ENCODE measurements around the gene ARHGEF12. TPM values are rescaled to one million over a fixed set of nuclear protein-coding genes. Genes with fewer than 3 reads are reported as not detected.

The ARHGEF12 gene
- polyA plus RNA-seq, 3 donors = 0.25 to 0.87 (median 0.27) TPM

DNA sequence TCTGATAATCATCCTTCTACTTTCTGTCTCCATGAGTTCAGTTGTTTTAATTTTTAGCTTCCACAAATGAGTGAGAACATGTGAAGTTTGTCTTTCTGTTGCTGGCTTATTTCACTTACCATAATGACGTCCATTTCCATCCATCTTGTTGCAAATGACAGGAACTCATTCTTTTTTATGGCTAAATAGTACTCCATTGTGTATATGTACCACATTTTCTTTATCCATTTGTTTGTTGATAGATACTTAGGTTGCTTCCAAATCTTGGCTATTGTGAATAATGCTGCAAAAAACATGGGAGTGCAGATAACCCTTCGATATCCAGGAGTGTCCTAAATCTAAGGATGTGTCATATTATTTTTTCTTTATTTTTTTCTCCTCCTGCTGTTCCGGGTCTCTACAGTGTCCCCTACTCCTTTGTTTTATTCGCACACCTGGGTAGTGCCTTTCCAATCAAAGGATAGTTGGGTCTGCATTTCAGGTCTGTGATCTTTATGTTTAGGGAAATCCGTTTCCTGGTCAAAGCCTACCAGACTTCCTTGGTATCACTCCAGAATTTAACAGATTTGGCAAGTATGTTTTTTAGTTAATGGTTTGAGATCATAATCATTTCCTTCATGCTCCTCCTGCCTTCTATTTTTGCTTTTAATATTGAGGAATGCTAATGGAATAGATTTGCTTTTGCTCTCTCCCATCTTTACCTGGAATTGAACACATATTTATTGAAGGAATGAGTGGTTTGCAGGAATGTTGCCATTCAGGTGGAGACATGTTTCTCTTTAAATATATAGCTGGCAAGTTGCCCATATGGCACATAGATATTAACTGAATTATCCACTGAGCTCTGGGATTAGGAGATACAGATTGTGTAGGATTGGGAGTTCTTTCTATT, 53.7 kb downstream of the ARHGEF12 start:
- Mint-ChIP-seq H3K4me1 (no peaks in the 10 kb centered on the region), H3K9me3 (peaks cover 0 to 5% (median 2%) of the 10 kb centered on the region in 7 donors), H3K36me3 (no peaks in the 10 kb centered on the region), H3K27me3 (ENCODE audit: low read depth in 3 of 3) (peaks cover 11 to 47% (median 30%) of the 10 kb centered on the region in 3 donors), H3K27ac (no peak overlapping the region), H3K4me3 (peak overlapping the region in 1 of 2 donors; percentile 19)
- Histone ChIP-seq H3K27ac (ENCODE audit: low read depth in 1 of 2, low read length in 2 of 2) (no peak overlapping the region), H3K4me1 (ENCODE audit: control insufficient read depth in 1 of 2, insufficient read depth in 2 of 2, low read length in 2 of 2) (no peaks in the 10 kb centered on the region), H3K9ac (ENCODE audit: insufficient read depth, low read length, poor library complexity, severe bottlenecking) (no peak overlapping the region), H4K20me1 (ENCODE audit: insufficient read depth, low read length) (no peaks in the 10 kb centered on the region), H3K9me3 (replicated peaks in 1 of 2; ENCODE audit: control insufficient read depth in 1 of 2, insufficient read depth in 1 of 2, low read length in 2 of 2) (no peaks in the 10 kb centered on the region), H3K36me3 (replicated peaks in 1 of 2; ENCODE audit: control insufficient read depth in 1 of 2, insufficient read depth in 2 of 2, low read length in 2 of 2) (no peaks in the 10 kb centered on the region), H3K79me2 (ENCODE audit: insufficient read depth, low read length) (no peaks in the 10 kb centered on the region), H3K4me3 (replicated peaks in 1 of 3; ENCODE audit: low read depth in 2 of 3, low read length in 3 of 3) (no peak overlapping the region), H3K27me3 (ENCODE audit: control insufficient read depth in 2 of 2, insufficient read depth in 2 of 2, low read length in 2 of 2) (peaks cover 34 to 66% of the 10 kb centered on the region in 2 donors), H2AFZ (ENCODE audit: insufficient read depth, low read depth, low read length, poor library complexity, severe bottlenecking) (no peak overlapping the region), H3K4me2 (replicated peaks; ENCODE audit: extremely low read depth, low read length, poor library complexity, severe bottlenecking) (no peak overlapping the region)
- intact Hi-C loops (cut with micrococcal nuclease) = no loop called here
- DNase-seq = no peak
- 100% methylated on average over 1 of the region's 5 CpGs for WGBS (ENCODE audit: insufficient coverage)
- TF ChIP-seq, protein P1, sequence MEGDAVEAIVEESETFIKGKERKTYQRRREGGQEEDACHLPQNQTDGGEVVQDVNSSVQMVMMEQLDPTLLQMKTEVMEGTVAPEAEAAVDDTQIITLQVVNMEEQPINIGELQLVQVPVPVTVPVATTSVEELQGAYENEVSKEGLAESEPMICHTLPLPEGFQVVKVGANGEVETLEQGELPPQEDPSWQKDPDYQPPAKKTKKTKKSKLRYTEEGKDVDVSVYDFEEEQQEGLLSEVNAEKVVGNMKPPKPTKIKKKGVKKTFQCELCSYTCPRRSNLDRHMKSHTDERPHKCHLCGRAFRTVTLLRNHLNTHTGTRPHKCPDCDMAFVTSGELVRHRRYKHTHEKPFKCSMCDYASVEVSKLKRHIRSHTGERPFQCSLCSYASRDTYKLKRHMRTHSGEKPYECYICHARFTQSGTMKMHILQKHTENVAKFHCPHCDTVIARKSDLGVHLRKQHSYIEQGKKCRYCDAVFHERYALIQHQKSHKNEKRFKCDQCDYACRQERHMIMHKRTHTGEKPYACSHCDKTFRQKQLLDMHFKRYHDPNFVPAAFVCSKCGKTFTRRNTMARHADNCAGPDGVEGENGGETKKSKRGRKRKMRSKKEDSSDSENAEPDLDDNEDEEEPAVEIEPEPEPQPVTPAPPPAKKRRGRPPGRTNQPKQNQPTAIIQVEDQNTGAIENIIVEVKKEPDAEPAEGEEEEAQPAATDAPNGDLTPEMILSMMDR (IDR thresholded peaks at IDR 0.05) = no peak

DNA sequence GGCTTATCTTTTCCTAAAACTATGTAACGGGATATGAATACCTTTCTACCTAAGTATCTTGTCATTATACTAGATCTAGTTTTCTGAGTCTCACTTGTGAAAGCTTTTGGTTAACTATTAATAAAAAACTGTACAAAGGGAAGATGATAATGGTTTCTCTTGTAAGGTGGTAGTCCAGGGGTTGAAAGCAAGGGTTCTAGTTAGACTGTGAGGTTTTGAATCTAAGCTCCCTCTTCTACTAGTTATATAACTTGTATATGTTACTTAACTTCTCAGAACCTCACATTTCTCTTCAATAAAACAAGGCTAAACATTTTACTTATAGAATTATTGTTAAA, 54.3 kb downstream of the ARHGEF12 start:
- H3K27ac ChIP-seq (ENCODE audit: low read depth in 1 of 2, low read length in 2 of 2) = no peak overlapping the region
- H4K20me1 ChIP-seq (ENCODE audit: insufficient read depth, low read length) = no peaks in the 10 kb centered on the region
- peaks cover 28 to 60% of the 10 kb centered on the region in 2 donors for H3K27me3 ChIP-seq (ENCODE audit: control insufficient read depth in 2 of 2, insufficient read depth in 2 of 2, low read length in 2 of 2)
- WGBS (ENCODE audit: insufficient coverage) = no CpG with 5 or more reads among the region's 1 CpG
- no peak overlapping the region for H3K9ac ChIP-seq (ENCODE audit: insufficient read depth, low read length, poor library complexity, severe bottlenecking)
- H3K27me3 Mint-ChIP-seq (ENCODE audit: low read depth in 3 of 3) = peaks cover 7 to 46% (median 27%) of the 10 kb centered on the region in 3 donors
- H3K9me3 Mint-ChIP-seq = peaks cover 0 to 7% (median 4%) of the 10 kb centered on the region in 7 donors
- H2AFZ ChIP-seq (ENCODE audit: insufficient read depth, low read depth, low read length, poor library complexity, severe bottlenecking) = no peak overlapping the region
- no peaks in the 10 kb centered on the region for H3K9me3 ChIP-seq (replicated peaks in 1 of 2; ENCODE audit: control insufficient read depth in 1 of 2, insufficient read depth in 1 of 2, low read length in 2 of 2)
- no peaks in the 10 kb centered on the region for H3K36me3 Mint-ChIP-seq
- no peaks in the 10 kb centered on the region for H3K79me2 ChIP-seq (ENCODE audit: insufficient read depth, low read length)
- H3K4me1 Mint-ChIP-seq = no peaks in the 10 kb centered on the region
- H3K27ac Mint-ChIP-seq = no peak overlapping the region
- no peak overlapping the region for H3K4me2 ChIP-seq (replicated peaks; ENCODE audit: extremely low read depth, low read length, poor library complexity, severe bottlenecking)
- TF ChIP-seq, protein P1 (IDR thresholded peaks at IDR 0.05) = no peak
- intact Hi-C loops (cut with micrococcal nuclease) = no loop called here
- no peak overlapping the region for H3K4me3 ChIP-seq (replicated peaks in 1 of 3; ENCODE audit: low read depth in 2 of 3, low read length in 3 of 3)
- no peaks in the 10 kb centered on the region for H3K4me1 ChIP-seq (ENCODE audit: control insufficient read depth in 1 of 2, insufficient read depth in 2 of 2, low read length in 2 of 2)
- no peaks in the 10 kb centered on the region for H3K36me3 ChIP-seq (replicated peaks in 1 of 2; ENCODE audit: control insufficient read depth in 1 of 2, insufficient read depth in 2 of 2, low read length in 2 of 2)
- DNase-seq = no peak
- no peak overlapping the region for H3K4me3 Mint-ChIP-seq
